Fibroblast of the aortic adventitia (primary cell): ENCODE data around the gene USP49. TPM values are rescaled to one million over a fixed set of nuclear protein-coding genes. Genes with fewer than 3 reads are reported as not detected.

Experiments
- DNase-seq: peaks from one replicate; pipeline ENCODE4 v3.0.0-alpha.2; 2010; ENCODE audit warnings: low read depth
- H3K4me3 ChIP-seq: 2 replicates; pipeline ENCODE4 v1.5.1; 2011; ENCODE audit warnings: low read depth, mild to moderate bottlenecking, control low read depth, low read length, moderate library complexity
- CTCF ChIP-seq: IDR thresholded peaks from 2 replicates; pipeline ENCODE4 v1.5.1; 2011; ENCODE audit warnings: mild to moderate bottlenecking, low read length, control low read depth, inconsistent platforms; ENCODE audit not compliant: insufficient read depth
- small RNA-seq: library from RNA; depleted of rRNA; stranded (forward); fragments of <200 nt; gene quantifications from one replicate; pipeline ENCODE3, GENCODE V24; 2012
- total RNA-seq: library from RNA; depleted of rRNA; stranded (reverse); fragments of >200 nt; gene quantifications from 2 replicates; pipeline ENCODE4 v1.2.3, GENCODE V29; 2012; ENCODE audit warnings: low replicate concordance

USP49 gene
- total RNA-seq, 1 donor: 2.7 TPM

DNA sequence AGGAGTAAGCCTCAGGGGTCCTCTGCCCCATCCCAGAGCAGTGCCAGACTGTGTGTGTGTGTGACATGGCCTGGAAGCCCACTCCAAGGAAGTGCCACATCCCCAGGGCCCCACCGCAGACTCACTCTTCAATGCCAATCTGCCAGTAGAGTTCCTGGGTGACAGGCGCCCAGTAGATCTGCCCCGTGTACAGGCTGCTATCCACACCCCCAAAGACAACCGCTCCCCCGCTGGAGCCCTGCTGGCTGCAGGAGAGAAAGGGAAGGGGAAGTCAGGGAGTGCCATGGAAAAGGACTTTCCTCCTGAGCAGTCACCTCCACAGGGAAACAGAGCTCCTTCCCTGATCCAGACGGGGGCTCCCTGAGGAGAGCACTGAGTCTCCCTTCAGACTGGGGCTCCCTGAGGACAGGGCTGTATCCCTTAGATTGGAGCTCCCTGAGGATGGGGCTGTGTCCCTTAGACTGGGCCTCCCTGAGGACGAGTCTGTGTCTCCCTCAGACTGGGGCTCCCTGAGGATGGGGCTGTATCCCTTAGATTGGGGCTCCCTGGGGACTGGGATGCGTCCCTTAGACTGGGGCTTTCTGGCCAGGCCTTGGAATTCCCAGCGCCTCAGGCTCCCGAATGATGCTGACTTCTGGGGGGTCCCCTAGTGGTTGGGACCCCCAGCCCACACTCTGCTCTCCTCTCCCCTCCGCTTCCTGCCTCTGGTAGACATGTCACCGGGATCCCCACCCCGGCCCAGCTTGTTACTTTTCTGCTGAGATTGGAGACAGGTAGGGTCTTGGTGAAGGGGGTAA is 154.6 kb downstream of the USP49 start:
- no peak for TF ChIP-seq CTCF
- DNase-seq: no peak
- no peak overlapping the region for H3K4me3 ChIP-seq

Small RNA genes within 50 kb of the gene (small RNA-seq; reads per million reads assigned to genes)
- gene AL365205.2: not detected
- not detected for gene AL365205.3
- gene RF00019: not detected
- gene RF00393: not detected

Other genes starting within 250 kb of the USP49 start
- gene TFEB, start 159.8 kb downstream of the USP49 start, total RNA-seq: 5.1 and 6.8 TPM in 2 replicates
- not detected in 2 replicates for gene PGC, start 148.0 kb downstream of the USP49 start, total RNA-seq
- 1.4 and 2.7 TPM in 2 replicates for gene FRS3, start 115.5 kb downstream of the USP49 start, total RNA-seq
- gene PRICKLE4, start 114.6 kb downstream of the USP49 start, total RNA-seq: 0.45 and 6.3 TPM in 2 replicates
- gene TOMM6, start 107.7 kb downstream of the USP49 start, total RNA-seq: 38.3 and 131 TPM in 2 replicates
- gene MED20, start 25.8 kb upstream of the USP49 start, total RNA-seq: 29.9 and 36.6 TPM in 2 replicates
- gene BYSL, start 26.1 kb upstream of the USP49 start, total RNA-seq: 4.2 and 14.2 TPM in 2 replicates
- 25.8 and 28.1 TPM in 2 replicates for gene CCND3, start 46.4 kb upstream of the USP49 start, total RNA-seq
- 10.5 and 11.9 TPM in 2 replicates for gene TAF8, start 155.1 kb upstream of the USP49 start, total RNA-seq
- gene C6orf132, start 247.2 kb upstream of the USP49 start, total RNA-seq: 0.63 and 1.4 TPM in 2 replicates